Measurements from ENCODE around the gene MAGI2. TPM values are rescaled to one million over a fixed set of nuclear protein-coding genes. Genes with fewer than 3 reads are reported as not detected.

Gene MAGI2
- total RNA-seq, 2 experiments from 2014 or later = 0.03 to 0.17 TPM

- intact Hi-C loops (cut with micrococcal nuclease; ENCODE audit: unreplicated experiment) = no loop called here
- no peaks in the 10 kb centered on the region for H3K9me2 ChIP-seq (ENCODE audit: insufficient read depth, low read length)
- H3K9me3 ChIP-seq (ENCODE audit: low read length) = no peaks in the 10 kb centered on the region
- no peaks in the 10 kb centered on the region for H3K36me3 ChIP-seq (ENCODE audit: insufficient read depth, low read length)
- H3K4me3 ChIP-seq (ENCODE audit: low read depth, low read length, poor library complexity, severe bottlenecking) = no peak overlapping the region
- H3K4me2 ChIP-seq (ENCODE audit: low read length) = no peak overlapping the region
- H3K27ac ChIP-seq (ENCODE audit: low read depth, low read length, poor library complexity, severe bottlenecking) = no peak overlapping the region
- no peak for DNase-seq (ENCODE audit: low spot score)
- TF ChIP-seq CTCF (conservative IDR thresholded peaks at IDR 0.05; ENCODE audit: low read length) (no peak), EZH2phosphoT487 (IDR thresholded peaks at IDR 0.05; ENCODE audit: borderline replicate concordance, low read depth, low read length) (no peak)
- POLR2A ChIA-PET = no interaction called here
- H3K4me1 ChIP-seq (ENCODE audit: insufficient read depth, low read length, poor library complexity, severe bottlenecking) = no peaks in the 10 kb centered on the region
- no peak overlapping the region for H2AFZ ChIP-seq (ENCODE audit: low read length)
- CTCF ChIA-PET (ENCODE audit: unreplicated experiment) = no interaction called here
- no peaks in the 10 kb centered on the region for H4K20me1 ChIP-seq (ENCODE audit: insufficient read depth, low read length)
- H3K79me2 ChIP-seq (ENCODE audit: insufficient read depth, low read depth, low read length) = no peaks in the 10 kb centered on the region
- no TSS peak for BruUV-seq (replicated peaks)
These were observed 499.6 kb downstream of the MAGI2 start for GRCh38 chr7:78953726-78954363.

DNA sequence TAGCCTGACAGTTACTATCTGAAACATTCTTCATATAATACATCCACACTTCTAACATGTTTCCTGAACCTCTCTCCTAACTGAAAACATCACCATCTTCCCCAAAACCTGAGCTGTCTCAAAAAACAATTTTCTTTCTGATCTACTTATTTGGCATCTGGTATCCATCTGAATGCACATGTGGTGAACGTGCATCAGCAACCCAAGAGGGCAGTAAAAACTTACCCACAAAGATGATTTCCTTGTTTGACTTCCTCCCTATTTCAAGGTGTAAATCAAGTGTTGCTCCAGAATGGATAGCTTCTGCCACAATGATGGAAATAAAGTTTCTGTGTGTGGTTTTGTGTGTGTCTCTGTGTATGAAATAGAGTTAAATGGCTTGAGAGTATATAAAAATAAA, 500.4 kb downstream of the MAGI2 start:
- Histone ChIP-seq H3K4me1 (ENCODE audit: insufficient read depth, low read length, poor library complexity, severe bottlenecking) (no peaks in the 10 kb centered on the region), H2AFZ (ENCODE audit: low read length) (no peak overlapping the region), H3K9me2 (ENCODE audit: insufficient read depth, low read length) (no peaks in the 10 kb centered on the region), H3K36me3 (ENCODE audit: insufficient read depth, low read length) (no peaks in the 10 kb centered on the region), H3K9me3 (ENCODE audit: low read length) (no peaks in the 10 kb centered on the region), H3K4me2 (ENCODE audit: low read length) (no peak overlapping the region), H3K79me2 (ENCODE audit: insufficient read depth, low read depth, low read length) (no peaks in the 10 kb centered on the region), H4K20me1 (ENCODE audit: insufficient read depth, low read length) (no peaks in the 10 kb centered on the region), H3K27ac (ENCODE audit: low read depth, low read length, poor library complexity, severe bottlenecking) (no peak overlapping the region), H3K4me3 (ENCODE audit: low read depth, low read length, poor library complexity, severe bottlenecking) (no peak overlapping the region)
- no peak for DNase-seq (ENCODE audit: low spot score)
- ChIA-PET CTCF (ENCODE audit: unreplicated experiment) (no interaction called here), POLR2A (interaction anchor here (1.4 kb wide), 1 partner anchor 26 kb away, joined by 3 read pairs; no protein-coding TSS in a partner anchor)
- intact Hi-C loops (cut with micrococcal nuclease; ENCODE audit: unreplicated experiment) = no loop called here
- TF ChIP-seq CTCF (conservative IDR thresholded peaks at IDR 0.05; ENCODE audit: low read length) (no peak), EZH2phosphoT487 (IDR thresholded peaks at IDR 0.05; ENCODE audit: borderline replicate concordance, low read depth, low read length) (no peak)
- no TSS peak for BruUV-seq (replicated peaks)

- POLR2A ChIA-PET = no interaction called here
- no TSS peak for BruUV-seq (replicated peaks)
- intact Hi-C loops (cut with micrococcal nuclease; ENCODE audit: unreplicated experiment) = no loop called here
These were observed 513.8 kb downstream of the MAGI2 start for GRCh38 chr7:78939669-78940068.

More at GRCh38 chr7:78939669-78940068, 513.8 kb downstream of the MAGI2 start:
- CTCF ChIA-PET (ENCODE audit: unreplicated experiment) = no interaction called here
- H3K36me3 ChIP-seq (ENCODE audit: insufficient read depth, low read length) = no peaks in the 10 kb centered on the region
- no peaks in the 10 kb centered on the region for H3K9me3 ChIP-seq (ENCODE audit: low read length)
- no peak for DNase-seq (ENCODE audit: low spot score)
- H3K79me2 ChIP-seq (ENCODE audit: insufficient read depth, low read depth, low read length) = no peaks in the 10 kb centered on the region
- H4K20me1 ChIP-seq (ENCODE audit: insufficient read depth, low read length) = no peaks in the 10 kb centered on the region
- no peaks in the 10 kb centered on the region for H3K9me2 ChIP-seq (ENCODE audit: insufficient read depth, low read length)
- no peak overlapping the region for H2AFZ ChIP-seq (ENCODE audit: low read length)
- H3K27ac ChIP-seq (ENCODE audit: low read depth, low read length, poor library complexity, severe bottlenecking) = no peak overlapping the region
- no peak overlapping the region for H3K4me2 ChIP-seq (ENCODE audit: low read length)
- no peak overlapping the region for H3K4me3 ChIP-seq (ENCODE audit: low read depth, low read length, poor library complexity, severe bottlenecking)
- H3K4me1 ChIP-seq (ENCODE audit: insufficient read depth, low read length, poor library complexity, severe bottlenecking) = no peaks in the 10 kb centered on the region
- TF ChIP-seq CTCF (conservative IDR thresholded peaks at IDR 0.05; ENCODE audit: low read length) = no peak
- no peak for TF ChIP-seq EZH2phosphoT487 (IDR thresholded peaks at IDR 0.05; ENCODE audit: borderline replicate concordance, low read depth, low read length)
